Activated naive CD8-positive, alpha-beta T cell treated with anti-CD3 and anti-CD28 coated beads, Interleukin-2, amount 50 U/mL, for 16 hours (primary cell): ENCODE results near the gene CACNB3.
"Not testable (repeated sequence)": the region's sequence is repeated elsewhere in the genome, so short reads cannot be mapped to it uniquely, and the experiment has no call there.

Source experiments
- DNase-seq: peaks from one replicate; pipeline ENCODE4 v3.0.0-alpha.2; 2020; ENCODE audit warnings: low read depth, low spot score

The CACNB3 gene

GRCh38 chr12:48818831-48819590 lies 715 bp downstream of the CACNB3 start:
- no peak for DNase-seq

- no peak for DNase-seq
These were observed 1.9 kb downstream of the CACNB3 start for GRCh38 chr12:48819986-48820725.

DNA sequence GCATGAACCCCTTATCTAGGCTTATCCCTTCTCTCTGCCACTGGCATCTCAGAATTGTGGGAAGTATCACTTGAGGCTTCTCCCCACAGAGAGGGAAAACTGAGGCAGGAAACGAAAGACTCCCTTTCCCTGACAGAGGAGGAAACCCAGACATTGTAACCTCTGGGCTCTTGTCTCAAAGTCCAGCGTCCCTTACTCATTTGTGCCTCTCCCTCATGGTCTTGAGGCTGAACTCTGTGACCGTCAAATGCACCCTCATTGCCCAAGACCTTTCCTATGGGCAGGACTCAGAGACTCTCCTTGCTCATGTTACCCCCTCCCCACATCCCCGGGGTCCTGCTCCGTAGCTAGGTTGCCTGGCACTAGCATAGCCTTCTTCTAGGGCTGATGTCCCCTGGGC lies 3.8 kb downstream of the CACNB3 start:
- DNase-seq = no peak

- no peak for DNase-seq
These were observed 4.4 kb downstream of the CACNB3 start for GRCh38 chr12:48822711-48823110.

DNA sequence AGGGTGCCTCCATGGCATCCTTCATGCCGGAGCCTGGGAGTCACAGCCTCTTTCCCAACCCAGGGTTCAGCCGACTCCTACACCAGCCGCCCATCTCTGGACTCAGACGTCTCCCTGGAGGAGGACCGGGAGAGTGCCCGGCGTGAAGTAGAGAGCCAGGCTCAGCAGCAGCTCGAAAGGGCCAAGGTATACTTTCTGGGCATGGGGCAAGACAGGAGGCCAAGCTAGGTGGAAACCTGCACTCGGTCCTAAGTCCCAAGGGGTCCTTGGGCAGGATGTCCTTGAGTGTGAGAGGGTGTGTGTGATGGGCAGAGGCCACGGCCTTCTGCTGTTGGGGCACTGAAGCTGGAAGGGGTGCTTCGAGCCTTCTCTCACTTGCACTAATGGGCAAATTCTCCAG lies 5.0 kb downstream of the CACNB3 start:
- DNase-seq = no peak

- DNase-seq = no peak
These were observed 5.8 kb downstream of the CACNB3 start for GRCh38 chr12:48824112-48824511.

GRCh38 chr12:48824905-48825304 lies 6.6 kb downstream of the CACNB3 start:
- no peak for DNase-seq

DNA sequence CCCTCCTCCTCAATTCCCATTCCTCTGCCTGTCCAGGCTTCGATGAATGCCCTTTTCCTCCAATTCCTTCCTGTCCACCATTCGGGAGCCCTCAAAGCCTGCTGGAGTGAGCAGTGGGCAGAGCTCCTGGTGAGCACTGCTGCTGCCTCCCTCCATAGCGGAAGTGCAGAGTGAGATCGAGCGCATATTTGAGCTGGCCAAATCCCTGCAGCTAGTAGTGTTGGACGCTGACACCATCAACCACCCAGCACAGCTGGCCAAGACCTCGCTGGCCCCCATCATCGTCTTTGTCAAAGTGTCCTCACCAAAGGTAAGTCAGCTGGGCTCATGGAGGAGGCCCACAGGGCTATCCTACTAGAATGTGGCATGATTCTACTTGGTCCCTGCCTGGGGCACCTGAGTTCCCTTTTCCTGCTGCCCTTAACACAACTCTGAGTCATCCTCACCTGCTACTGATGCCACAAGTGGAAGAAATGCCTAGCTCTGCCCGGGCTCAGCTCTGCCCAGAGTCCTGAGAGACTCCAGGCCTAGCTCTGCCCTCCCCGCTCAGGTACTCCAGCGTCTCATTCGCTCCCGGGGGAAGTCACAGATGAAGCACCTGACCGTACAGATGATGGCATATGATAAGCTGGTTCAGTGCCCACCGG lies 8.0 kb downstream of the CACNB3 start:
- DNase-seq = no peak

GRCh38 chr12:48827026-48827425 lies 8.7 kb downstream of the CACNB3 start:
- DNase-seq = no peak

DNA sequence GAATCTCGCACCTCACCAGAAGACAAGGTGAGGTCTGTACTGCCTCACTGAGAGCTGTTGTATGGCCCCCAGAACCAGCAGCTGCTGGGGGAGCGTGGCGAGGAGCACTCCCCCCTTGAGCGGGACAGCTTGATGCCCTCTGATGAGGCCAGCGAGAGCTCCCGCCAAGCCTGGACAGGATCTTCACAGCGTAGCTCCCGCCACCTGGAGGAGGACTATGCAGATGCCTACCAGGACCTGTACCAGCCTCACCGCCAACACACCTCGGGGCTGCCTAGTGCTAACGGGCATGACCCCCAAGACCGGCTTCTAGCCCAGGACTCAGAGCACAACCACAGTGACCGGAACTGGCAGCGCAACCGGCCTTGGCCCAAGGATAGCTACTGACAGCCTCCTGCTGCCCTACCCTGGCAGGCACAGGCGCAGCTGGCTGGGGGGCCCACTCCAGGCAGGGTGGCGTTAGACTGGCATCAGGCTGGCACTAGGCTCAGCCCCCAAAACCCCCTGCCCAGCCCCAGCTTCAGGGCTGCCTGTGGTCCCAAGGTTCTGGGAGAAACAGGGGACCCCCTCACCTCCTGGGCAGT lies 9.3 kb downstream of the CACNB3 start:
- DNase-seq = no peak

DNA sequence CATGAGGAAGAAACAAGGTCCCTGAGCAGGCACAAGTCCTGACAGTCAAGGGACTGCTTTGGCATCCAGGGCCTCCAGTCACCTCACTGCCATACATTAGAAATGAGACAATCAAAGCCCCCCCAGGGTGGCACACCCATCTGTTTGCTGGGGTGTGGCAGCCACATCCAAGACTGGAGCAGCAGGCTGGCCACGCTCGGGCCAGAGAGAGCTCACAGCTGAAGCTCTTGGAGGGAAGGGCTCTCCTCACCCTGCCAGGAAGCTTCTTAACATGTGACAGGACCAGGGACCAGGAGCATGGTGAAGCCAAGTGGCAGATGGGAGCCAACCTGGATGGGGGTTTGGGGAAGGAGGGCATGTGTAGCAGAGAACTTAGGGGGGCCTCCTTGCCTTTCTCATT lies 10.0 kb downstream of the CACNB3 start:
- no peak for DNase-seq

GRCh38 chr12:48828841-48829575 lies 10.7 kb downstream of the CACNB3 start:
- no peak for DNase-seq

- DNase-seq = no peak
These were observed 13.0 kb downstream of the CACNB3 start for GRCh38 chr12:48831257-48831656.

GRCh38 chr12:48832321-48833060 lies 14.2 kb downstream of the CACNB3 start:
- no peak for DNase-seq

DNA sequence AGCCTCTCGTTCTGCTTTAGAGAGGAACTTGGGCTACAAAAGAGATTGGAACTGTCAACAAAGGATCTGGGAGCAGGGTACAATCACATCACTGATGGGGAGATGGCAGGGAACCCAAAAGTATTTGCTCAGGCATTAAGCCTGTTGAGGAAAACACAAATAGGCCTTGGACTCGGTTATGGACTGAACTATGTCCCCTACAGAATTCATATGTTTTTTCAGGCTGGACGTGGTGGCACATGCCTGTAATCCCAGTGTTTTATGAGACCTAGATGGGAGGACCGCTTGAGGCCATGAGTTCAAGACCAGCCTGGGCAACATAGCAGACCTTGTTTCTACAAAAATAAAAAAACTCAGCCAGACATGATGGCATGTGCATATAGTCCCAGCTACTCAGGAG lies 19.8 kb downstream of the CACNB3 start:
- no peak for DNase-seq

DNA sequence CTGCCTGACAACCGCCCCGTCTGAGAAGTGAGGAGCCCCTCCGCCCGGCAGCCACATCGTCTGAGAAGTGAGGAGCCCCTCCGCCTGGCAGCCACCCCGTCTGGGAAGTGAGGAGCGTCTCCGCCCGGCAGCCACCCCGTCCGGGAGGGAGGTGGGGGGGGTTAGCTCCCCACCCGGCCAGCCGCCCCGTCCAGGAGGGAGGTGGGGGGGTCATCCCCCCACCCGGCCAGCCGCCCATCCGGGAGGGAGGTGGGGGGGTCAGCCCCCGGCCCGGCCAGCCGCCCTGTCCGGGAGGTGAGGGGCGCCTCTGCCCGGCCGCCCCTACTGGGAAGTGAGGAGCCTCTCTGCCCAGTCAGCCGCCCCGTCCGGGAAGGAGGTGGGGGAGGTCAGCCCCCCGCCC lies 23.7 kb downstream of the CACNB3 start:
- not testable (repeated sequence) for DNase-seq

DNA sequence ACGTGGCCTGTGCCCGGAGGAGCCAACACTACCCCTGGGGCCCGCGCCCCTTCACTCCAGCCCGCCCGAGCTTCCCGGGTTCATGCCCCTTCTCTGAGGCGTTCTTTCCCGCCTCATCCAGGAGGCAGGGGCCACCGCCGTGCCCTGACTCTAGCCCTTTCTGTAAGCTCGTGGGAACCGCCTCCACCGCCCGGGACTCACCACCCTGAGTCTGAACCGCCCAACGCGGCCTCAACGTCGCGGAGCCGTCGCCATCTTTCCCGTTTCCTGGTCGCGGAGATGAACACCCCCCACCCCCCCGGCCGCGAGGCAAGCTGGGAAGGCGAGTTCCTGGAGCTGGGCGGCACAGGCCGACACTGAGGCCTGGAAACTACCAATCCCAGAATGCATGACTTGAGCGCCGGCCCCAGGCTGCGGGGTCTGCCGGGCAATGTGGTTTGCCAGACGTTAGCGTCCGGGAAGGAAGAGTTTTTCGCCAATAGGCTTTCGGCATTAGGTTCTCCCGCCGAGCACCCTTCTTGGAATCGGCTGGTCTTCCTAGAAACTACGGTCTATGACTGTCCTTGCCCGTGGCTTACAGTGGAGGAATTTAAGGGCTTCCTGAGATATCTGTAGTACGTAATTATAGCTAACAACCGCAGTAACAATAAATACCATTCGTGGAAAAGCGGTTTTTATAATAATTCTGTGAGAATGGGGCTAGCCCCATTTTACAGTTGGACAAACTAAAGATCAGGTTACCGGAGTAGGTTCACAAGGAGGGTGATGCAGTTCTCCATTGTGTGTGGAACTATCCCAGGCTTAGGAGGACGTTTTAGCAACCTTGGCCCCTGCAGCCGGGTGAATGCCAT lies 33.8 kb downstream of the CACNB3 start, which contains the start of gene DDX23:
DDX23 (minus strand) TSS at position 281 of the 851 bp plus-strand sequence. CDS start 6,381 bp downstream, outside the sequence.
- peak; percentile 77 for DNase-seq

- peak; percentile 77 for DNase-seq
These were observed 34.7 kb downstream of the CACNB3 start for GRCh38 chr12:48852734-48853688.

- no peak for DNase-seq
These were observed 36.2 kb downstream of the CACNB3 start for GRCh38 chr12:48854488-48854887.
